ENCODE data around the gene SPATA31E1. TPM values are rescaled to one million over a fixed set of nuclear protein-coding genes. Genes with fewer than 3 reads are reported as not detected.
A peak's percentile ranks its signal among the peaks of the same experiment; 100 is the strongest.

Gene SPATA31E1
- total RNA-seq, 1 donor from 2014 or later, result not detected

DNA sequence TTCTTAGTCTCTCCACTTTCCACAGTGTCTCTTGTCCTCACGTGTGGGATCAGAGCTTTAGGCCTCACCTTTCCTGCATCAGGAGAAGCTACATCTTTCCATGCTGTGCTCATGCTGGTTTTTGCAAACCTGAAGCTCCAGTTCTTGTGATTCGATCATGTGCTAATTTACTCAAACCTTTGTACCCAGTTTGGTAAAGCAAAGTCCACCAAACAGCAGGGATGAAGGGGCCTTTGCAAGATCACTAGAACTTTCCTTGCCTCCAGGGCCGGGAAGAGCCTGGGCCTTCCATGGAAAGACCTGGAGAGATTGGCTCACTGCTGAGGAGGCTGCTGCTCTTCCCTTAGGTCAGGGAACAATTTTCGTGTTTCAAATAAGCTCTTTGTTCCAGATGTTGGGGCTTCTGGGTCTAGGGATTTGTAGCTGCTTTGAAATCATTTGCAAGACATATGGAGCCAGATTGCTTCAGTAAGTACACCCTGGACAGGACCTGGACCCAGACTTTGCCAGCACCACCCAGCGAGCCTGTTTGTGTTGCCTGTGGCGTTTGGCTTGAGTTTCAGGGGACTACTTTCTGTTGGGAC, 18.7 kb upstream of the SPATA31E1 start:
- Mint-ChIP-seq H3K9me3 (ENCODE audit: unreplicated experiment) (peaks cover 10% of the 10 kb centered on the region), H3K27ac (ENCODE audit: unreplicated experiment) (no peak overlapping the region), H3K27me3 (ENCODE audit: unreplicated experiment) (no peaks in the 10 kb centered on the region), H3K4me1 (ENCODE audit: unreplicated experiment) (peaks cover 7% of the 10 kb centered on the region), H3K4me3 (ENCODE audit: unreplicated experiment) (no peak overlapping the region), H3K36me3 (ENCODE audit: unreplicated experiment) (peaks cover 2% of the 10 kb centered on the region)
- DNase-seq (ENCODE audit: extremely low spot score, unreplicated experiment), result peak; percentile 54
- TF ChIP-seq, protein P1, sequence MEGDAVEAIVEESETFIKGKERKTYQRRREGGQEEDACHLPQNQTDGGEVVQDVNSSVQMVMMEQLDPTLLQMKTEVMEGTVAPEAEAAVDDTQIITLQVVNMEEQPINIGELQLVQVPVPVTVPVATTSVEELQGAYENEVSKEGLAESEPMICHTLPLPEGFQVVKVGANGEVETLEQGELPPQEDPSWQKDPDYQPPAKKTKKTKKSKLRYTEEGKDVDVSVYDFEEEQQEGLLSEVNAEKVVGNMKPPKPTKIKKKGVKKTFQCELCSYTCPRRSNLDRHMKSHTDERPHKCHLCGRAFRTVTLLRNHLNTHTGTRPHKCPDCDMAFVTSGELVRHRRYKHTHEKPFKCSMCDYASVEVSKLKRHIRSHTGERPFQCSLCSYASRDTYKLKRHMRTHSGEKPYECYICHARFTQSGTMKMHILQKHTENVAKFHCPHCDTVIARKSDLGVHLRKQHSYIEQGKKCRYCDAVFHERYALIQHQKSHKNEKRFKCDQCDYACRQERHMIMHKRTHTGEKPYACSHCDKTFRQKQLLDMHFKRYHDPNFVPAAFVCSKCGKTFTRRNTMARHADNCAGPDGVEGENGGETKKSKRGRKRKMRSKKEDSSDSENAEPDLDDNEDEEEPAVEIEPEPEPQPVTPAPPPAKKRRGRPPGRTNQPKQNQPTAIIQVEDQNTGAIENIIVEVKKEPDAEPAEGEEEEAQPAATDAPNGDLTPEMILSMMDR (IDR thresholded peaks at IDR 0.05), result no peak

DNA sequence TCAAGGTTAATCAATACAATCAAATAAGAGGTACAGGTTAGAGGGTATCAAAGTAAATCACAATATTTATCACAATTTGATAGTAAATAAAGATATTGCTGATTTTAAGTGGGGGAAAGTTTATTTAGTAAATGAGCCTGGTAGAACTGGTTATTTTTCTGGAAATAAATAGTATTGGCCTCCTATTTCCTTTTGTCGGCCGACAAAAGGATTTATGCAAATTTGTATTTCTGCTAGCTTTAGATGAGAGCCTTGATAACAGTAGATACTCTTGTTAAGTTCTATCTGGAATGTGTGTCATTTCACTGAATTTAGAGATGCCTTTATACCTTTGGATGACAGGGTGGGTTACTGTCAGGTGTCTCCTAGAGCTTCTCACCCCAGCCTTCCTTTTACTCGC, 17.8 kb upstream of the SPATA31E1 start:
- Mint-ChIP-seq H3K27me3 (ENCODE audit: unreplicated experiment) (no peaks in the 10 kb centered on the region), H3K4me3 (ENCODE audit: unreplicated experiment) (no peak overlapping the region), H3K27ac (ENCODE audit: unreplicated experiment) (no peak overlapping the region), H3K9me3 (ENCODE audit: unreplicated experiment) (peaks cover 10% of the 10 kb centered on the region), H3K4me1 (ENCODE audit: unreplicated experiment) (peaks cover 7% of the 10 kb centered on the region), H3K36me3 (ENCODE audit: unreplicated experiment) (peaks cover 2% of the 10 kb centered on the region)
- no peak for DNase-seq (ENCODE audit: extremely low spot score, unreplicated experiment)
- TF ChIP-seq, protein P1 (IDR thresholded peaks at IDR 0.05), result no peak

DNA sequence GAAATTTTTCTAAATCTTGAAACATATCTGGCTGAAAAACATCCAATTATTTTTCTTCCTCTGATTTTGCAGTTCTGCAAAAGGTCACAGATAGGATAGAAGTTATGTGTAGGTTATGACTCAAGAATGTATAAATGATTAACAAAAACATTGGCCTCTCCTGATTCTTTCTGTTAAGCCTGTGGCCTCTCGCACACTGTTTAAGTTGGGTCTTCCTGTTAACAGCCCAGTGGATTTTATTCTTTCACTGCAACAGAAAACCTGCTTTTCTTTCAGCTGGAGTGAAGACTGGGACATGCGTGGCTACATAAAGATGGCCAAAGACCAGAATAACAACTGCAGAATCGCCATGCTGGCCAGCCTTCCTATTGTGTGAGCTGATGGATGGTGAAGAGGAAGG, 17.1 kb upstream of the SPATA31E1 start:
- no peak for DNase-seq (ENCODE audit: extremely low spot score, unreplicated experiment)
- TF ChIP-seq, protein P1 (IDR thresholded peaks at IDR 0.05), result no peak
- Mint-ChIP-seq H3K27ac (ENCODE audit: unreplicated experiment) (no peak overlapping the region), H3K36me3 (ENCODE audit: unreplicated experiment) (peaks cover 2% of the 10 kb centered on the region), H3K4me3 (ENCODE audit: unreplicated experiment) (no peak overlapping the region), H3K4me1 (ENCODE audit: unreplicated experiment) (peaks cover 7% of the 10 kb centered on the region), H3K9me3 (ENCODE audit: unreplicated experiment) (peaks cover 10% of the 10 kb centered on the region), H3K27me3 (ENCODE audit: unreplicated experiment) (no peaks in the 10 kb centered on the region)

DNA sequence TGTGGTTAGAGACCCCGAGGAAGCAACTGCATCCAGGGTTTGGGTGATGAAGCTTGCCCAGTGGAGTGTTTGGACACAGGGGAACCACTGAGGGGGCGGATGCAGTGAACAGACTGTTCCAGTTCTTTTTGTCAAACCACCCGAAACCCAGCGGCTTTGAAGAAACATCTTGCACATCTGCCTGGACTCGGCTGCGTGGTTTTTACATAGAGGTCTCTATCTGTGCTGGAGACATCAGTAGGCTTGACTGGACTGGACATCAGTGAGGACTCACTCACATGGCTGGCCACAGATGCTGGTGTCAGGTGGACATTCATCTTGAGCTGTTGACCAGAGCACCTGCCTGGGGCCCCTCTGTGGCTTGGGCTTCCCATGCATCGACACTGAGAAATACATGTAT, 15.3 kb upstream of the SPATA31E1 start:
- Mint-ChIP-seq H3K4me1 (ENCODE audit: unreplicated experiment) (peaks cover 14% of the 10 kb centered on the region), H3K27ac (ENCODE audit: unreplicated experiment) (no peak overlapping the region), H3K9me3 (ENCODE audit: unreplicated experiment) (no peaks in the 10 kb centered on the region), H3K27me3 (ENCODE audit: unreplicated experiment) (no peaks in the 10 kb centered on the region), H3K36me3 (ENCODE audit: unreplicated experiment) (no peaks in the 10 kb centered on the region), H3K4me3 (ENCODE audit: unreplicated experiment) (no peak overlapping the region)
- DNase-seq (ENCODE audit: extremely low spot score, unreplicated experiment), result peak; percentile 72
- TF ChIP-seq, protein P1 (IDR thresholded peaks at IDR 0.05), result no peak

DNA sequence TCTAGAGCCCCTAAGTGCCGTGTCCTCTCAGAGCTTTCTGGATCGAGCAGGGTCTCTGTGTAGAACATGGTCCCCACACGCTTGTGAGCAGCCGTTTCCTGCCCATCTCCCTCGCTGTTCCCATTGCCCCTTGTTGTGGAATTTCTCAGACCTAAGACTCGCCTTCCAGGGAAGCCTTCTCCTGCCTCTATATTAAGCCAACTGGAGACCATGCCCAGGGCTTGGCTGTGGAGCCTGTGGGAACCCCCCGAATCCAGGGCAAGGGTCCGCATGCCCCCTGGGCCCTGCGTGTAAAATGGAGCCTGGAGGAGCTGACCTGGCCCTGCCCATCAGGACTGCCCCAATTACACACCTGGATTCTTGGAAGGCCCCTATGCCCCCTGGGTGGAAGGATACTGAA, 14.5 kb upstream of the SPATA31E1 start:
- TF ChIP-seq, protein P1 (IDR thresholded peaks at IDR 0.05), result no peak
- no peaks in the 10 kb centered on the region for H3K27me3 Mint-ChIP-seq (ENCODE audit: unreplicated experiment)
- no peak overlapping the region for H3K27ac Mint-ChIP-seq (ENCODE audit: unreplicated experiment)
- H3K4me3 Mint-ChIP-seq (ENCODE audit: unreplicated experiment), result no peak overlapping the region
- peaks cover 21% of the 10 kb centered on the region for H3K4me1 Mint-ChIP-seq (ENCODE audit: unreplicated experiment)
- no peaks in the 10 kb centered on the region for H3K9me3 Mint-ChIP-seq (ENCODE audit: unreplicated experiment)
- H3K36me3 Mint-ChIP-seq (ENCODE audit: unreplicated experiment), result no peaks in the 10 kb centered on the region
- DNase-seq (ENCODE audit: extremely low spot score, unreplicated experiment), result no peak

All from osteocyte (in vitro differentiated cells).